Prostate gland (tissue), 2 donors: Measurements from ENCODE around the gene PGAP6. TPM values are rescaled to one million over a fixed set of nuclear protein-coding genes. Genes with fewer than 3 reads are reported as not detected.
A peak's percentile ranks its signal among the peaks of the same experiment; 100 is the strongest.

Experiments used
- DNase-seq: peaks from one replicate; pipeline ENCODE4 v3.0.0-alpha.2; 2019; ENCODE audit warnings: low spot score
- H3K27ac ChIP-seq, 2 donors: fragments of 200-600 bp; sonication (generic); 2 replicates each; pipeline ENCODE4 v1.5.1; 2017 to 2019
- H3K27me3 ChIP-seq: fragments of 200-600 bp; sonication (generic); replicated peaks from 2 replicates; pipeline ENCODE4 v1.5.1; 2019; ENCODE audit not compliant: insufficient read depth
- H3K36me3 ChIP-seq, 2 donors: fragments of 200-600 bp; sonication (generic); 1 replicate in 1 of 2; 2 replicates in 1 of 2; pipeline versions ENCODE4 v1.5.1 to v1.8.1; 2017 to 2019
- H3K4me1 ChIP-seq: fragments of 200-600 bp; sonication (generic); replicated peaks from 2 replicates; pipeline ENCODE4 v1.5.1; 2019
- H3K4me3 ChIP-seq, 2 donors: fragments of 200-600 bp; sonication (generic); 2 replicates each; pipeline ENCODE4 v1.5.1; 2017 to 2019
- H3K9me3 ChIP-seq: fragments of 200-600 bp; sonication (generic); 2 replicates; pipeline ENCODE4 v1.5.1; 2017
- POLR2A ChIP-seq: fragments of 450-650 bp; IDR thresholded peaks from one replicate; pipeline ENCODE4 v1.6.1; 2016; ENCODE audit warnings: antibody characterized with exemption, mild to moderate bottlenecking
- POLR2AphosphoS5 ChIP-seq: sonication (generic); formaldehyde crosslinking; IDR thresholded peaks from one replicate; pipeline ENCODE4 v1.6.1; 2017; ENCODE audit warnings: antibody characterized with exemption
- WGBS: methylation state at CpG from one replicate; pipeline ENCODE4 v1.1.5; 2018; 5-methylcytosine and 5-hydroxymethylcytosine counted together
- intact Hi-C: fragments of 100-400 bp; cut with DNase I; formaldehyde crosslinking; loops from one replicate; pipeline ENCODE4 v1.14.2; 2022
- total RNA-seq, 2 donors: library from RNA; depleted of rRNA; stranded (reverse); fragments of >200 nt; gene quantifications; one replicate each; pipeline ENCODE4 v1.1.0, GENCODE V29; 2016
- TF ChIP-seq, protein P1 (sequence below), 4 experiments: fragments of 200-600 bp in 2 of 4; fragments of 450-650 bp in 2 of 4; sonication (generic) in 2 of 4; IDR thresholded peaks; 1 replicate in 3 of 4; 2 replicates in 1 of 4; pipeline ENCODE4 v1.5.1; 2016 to 2019; ENCODE audit warnings: antibody characterized with exemption in 4 of 4, mild to moderate bottlenecking in 2 of 4, moderate library complexity in 2 of 4

PGAP6 gene, protein sequence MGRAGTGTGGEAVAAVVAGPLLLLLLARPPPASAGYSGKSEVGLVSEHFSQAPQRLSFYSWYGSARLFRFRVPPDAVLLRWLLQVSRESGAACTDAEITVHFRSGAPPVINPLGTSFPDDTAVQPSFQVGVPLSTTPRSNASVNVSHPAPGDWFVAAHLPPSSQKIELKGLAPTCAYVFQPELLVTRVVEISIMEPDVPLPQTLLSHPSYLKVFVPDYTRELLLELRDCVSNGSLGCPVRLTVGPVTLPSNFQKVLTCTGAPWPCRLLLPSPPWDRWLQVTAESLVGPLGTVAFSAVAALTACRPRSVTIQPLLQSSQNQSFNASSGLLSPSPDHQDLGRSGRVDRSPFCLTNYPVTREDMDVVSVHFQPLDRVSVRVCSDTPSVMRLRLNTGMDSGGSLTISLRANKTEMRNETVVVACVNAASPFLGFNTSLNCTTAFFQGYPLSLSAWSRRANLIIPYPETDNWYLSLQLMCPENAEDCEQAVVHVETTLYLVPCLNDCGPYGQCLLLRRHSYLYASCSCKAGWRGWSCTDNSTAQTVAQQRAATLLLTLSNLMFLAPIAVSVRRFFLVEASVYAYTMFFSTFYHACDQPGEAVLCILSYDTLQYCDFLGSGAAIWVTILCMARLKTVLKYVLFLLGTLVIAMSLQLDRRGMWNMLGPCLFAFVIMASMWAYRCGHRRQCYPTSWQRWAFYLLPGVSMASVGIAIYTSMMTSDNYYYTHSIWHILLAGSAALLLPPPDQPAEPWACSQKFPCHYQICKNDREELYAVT
- total RNA-seq = 100 to 1,000 TPM in 1 of 2 donors, 10 to 100 TPM in 1; 36.8 to 207 TPM

- H3K4me3 ChIP-seq = peak within 1 kb of the TSS; percentile 72 to 92
- H3K27ac ChIP-seq = peak within 1 kb of the TSS; percentile 86 to 97
- no peaks in the 10 kb centered on the region for H3K36me3 ChIP-seq
- DNase-seq = peak; percentile 67
- intact Hi-C loops = no loop called here
- peak; percentile 55 for TF ChIP-seq POLR2A
- TF ChIP-seq, protein P1, sequence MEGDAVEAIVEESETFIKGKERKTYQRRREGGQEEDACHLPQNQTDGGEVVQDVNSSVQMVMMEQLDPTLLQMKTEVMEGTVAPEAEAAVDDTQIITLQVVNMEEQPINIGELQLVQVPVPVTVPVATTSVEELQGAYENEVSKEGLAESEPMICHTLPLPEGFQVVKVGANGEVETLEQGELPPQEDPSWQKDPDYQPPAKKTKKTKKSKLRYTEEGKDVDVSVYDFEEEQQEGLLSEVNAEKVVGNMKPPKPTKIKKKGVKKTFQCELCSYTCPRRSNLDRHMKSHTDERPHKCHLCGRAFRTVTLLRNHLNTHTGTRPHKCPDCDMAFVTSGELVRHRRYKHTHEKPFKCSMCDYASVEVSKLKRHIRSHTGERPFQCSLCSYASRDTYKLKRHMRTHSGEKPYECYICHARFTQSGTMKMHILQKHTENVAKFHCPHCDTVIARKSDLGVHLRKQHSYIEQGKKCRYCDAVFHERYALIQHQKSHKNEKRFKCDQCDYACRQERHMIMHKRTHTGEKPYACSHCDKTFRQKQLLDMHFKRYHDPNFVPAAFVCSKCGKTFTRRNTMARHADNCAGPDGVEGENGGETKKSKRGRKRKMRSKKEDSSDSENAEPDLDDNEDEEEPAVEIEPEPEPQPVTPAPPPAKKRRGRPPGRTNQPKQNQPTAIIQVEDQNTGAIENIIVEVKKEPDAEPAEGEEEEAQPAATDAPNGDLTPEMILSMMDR (IDR thresholded peaks at IDR 0.05) = no peak
- no peak for TF ChIP-seq POLR2AphosphoS5
- under 1% methylated on average over 79 of the region's 123 CpGs for WGBS
- peaks cover 14% of the 10 kb centered on the region for H3K4me1 ChIP-seq
- H3K27me3 ChIP-seq = no peaks in the 10 kb centered on the region
- H3K9me3 ChIP-seq = no peaks in the 10 kb centered on the region
These were observed at the start of gene PGAP6 for GRCh38 chr16:381789-382717. TSS of gene PGAP6 (minus strand) at chr16:381978. CDS start at chr16:381821, 157 bp downstream.

DNA sequence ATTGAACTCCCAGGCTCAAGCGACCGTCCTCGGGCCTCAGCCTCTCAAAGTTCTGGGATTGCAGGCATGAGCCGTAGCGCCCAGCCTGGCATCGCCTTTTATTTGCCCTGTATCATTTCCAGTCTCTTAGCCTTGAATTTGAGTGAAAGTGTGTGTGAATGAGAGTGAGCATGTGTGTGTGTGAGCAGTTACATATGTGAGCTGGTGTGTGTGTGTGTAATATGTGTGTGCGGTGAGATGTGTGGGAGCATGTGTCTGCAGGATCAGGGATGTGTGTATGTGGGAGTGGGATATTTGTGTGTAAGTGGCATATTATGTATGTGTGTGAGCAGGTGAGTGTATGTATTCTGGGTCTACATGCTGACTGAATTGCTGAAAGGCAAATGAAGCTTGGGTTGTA is 49.1 kb upstream of the PGAP6 start:
- TF ChIP-seq POLR2A = no peak
- TF ChIP-seq POLR2AphosphoS5 = no peak
- TF ChIP-seq, protein P1 (IDR thresholded peaks at IDR 0.05) = no peak
- WGBS = 98% methylated on average over 7 of the region's 7 CpGs
- Histone ChIP-seq H3K27ac (no peak overlapping the region), H3K4me1 (peaks cover 7% of the 10 kb centered on the region), H3K27me3 (no peaks in the 10 kb centered on the region), H3K4me3 (no peak overlapping the region), H3K36me3 (no peaks in the 10 kb centered on the region), H3K9me3 (no peaks in the 10 kb centered on the region)
- no peak for DNase-seq
- intact Hi-C loops = no loop called here

GRCh38 chr16:427250-427649 is 45.5 kb upstream of the PGAP6 start:
- DNase-seq = no peak
- H3K9me3 ChIP-seq = no peaks in the 10 kb centered on the region
- no peaks in the 10 kb centered on the region for H3K27me3 ChIP-seq
- H3K4me1 ChIP-seq = peaks cover 7% of the 10 kb centered on the region
- WGBS = 27% methylated on average over 10 of the region's 10 CpGs
- TF ChIP-seq, protein P1 (IDR thresholded peaks at IDR 0.05) = no peak
- TF ChIP-seq POLR2AphosphoS5 (no peak), POLR2A (no peak)
- intact Hi-C loops = no loop called here
- no peaks in the 10 kb centered on the region for H3K36me3 ChIP-seq
- no peak overlapping the region for H3K27ac ChIP-seq
- H3K4me3 ChIP-seq = peak overlapping the region in 1 of 2 donors; percentile 62

DNA sequence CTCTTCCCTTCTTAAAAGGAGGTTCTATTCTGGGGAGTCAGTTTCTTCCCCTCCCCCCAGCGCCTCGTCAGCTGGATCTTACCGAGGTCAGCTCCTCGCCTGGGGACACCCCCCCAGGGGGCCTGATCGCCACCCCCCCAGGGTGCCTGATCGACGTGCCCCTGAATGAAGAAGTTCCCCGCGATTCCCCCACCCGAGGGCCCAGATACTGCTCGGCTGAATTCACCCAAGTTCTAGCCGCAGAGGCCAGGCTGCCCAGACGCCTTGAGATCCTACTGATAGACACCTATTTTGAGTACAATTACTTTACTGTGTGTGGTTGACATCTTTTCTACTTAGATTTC is 45.1 kb upstream of the PGAP6 start:
- intact Hi-C loops = no loop called here
- Histone ChIP-seq H3K27me3 (no peaks in the 10 kb centered on the region), H3K4me1 (peaks cover 7% of the 10 kb centered on the region), H3K9me3 (no peaks in the 10 kb centered on the region), H3K36me3 (no peaks in the 10 kb centered on the region), H3K27ac (peak overlapping the region in 1 of 2 donors; percentile 96), H3K4me3 (peak overlapping the region; percentile 54 to 62)
- DNase-seq = no peak
- TF ChIP-seq, protein P1 (IDR thresholded peaks at IDR 0.05) = no peak
- TF ChIP-seq POLR2AphosphoS5 = no peak
- TF ChIP-seq POLR2A = no peak
- WGBS = 8% methylated on average over 10 of the region's 13 CpGs
